Activated CD8-positive, alpha-beta T cell treated with anti-CD3 and anti-CD28 coated beads, Interleukin-2, amount 10 ng/mL, durations not matched to agents 7 days and 5 days (primary cell): Measurements from ENCODE around the gene USP53. TPM values are rescaled to one million over a fixed set of nuclear protein-coding genes. Genes with fewer than 3 reads are reported as not detected.
"Not testable (repeated sequence)": the region's sequence is repeated elsewhere in the genome, so short reads cannot be mapped to it uniquely, and the experiment has no call there.

Source experiments
- ATAC-seq: fragments of 150-1000 bp; cut with Tn5 transposase; one replicate; pipeline ENCODE4 v1.10.0; 2021; ENCODE audit warnings: moderate library complexity
- CTCF ChIA-PET: fragments of 350-600 bp; sonication (Branson Sonifier 250); formaldehyde crosslinking; loops from one replicate; lab custom pipeline; 2021; ENCODE audit warnings: antibody characterized with exemption; lab: Charles Lee
- POLR2A ChIA-PET: fragments of 350-600 bp; sonication (Branson Sonifier 250); formaldehyde crosslinking; loops from one replicate; lab custom pipeline; 2021; ENCODE audit warnings: antibody characterized with exemption; lab: Charles Lee
- DNase-seq: peaks from one replicate; pipeline ENCODE4 v3.0.0-alpha.2; 2020
- H3K27ac Mint-ChIP-seq: one replicate; pipeline ENCODE4 v1.8.0; 2021; ENCODE audit warnings: mild to moderate bottlenecking, mixed read lengths
- H3K27me3 Mint-ChIP-seq: one replicate; pipeline ENCODE4 v1.8.0; 2021; ENCODE audit warnings: low read depth, mixed read lengths
- H3K36me3 Mint-ChIP-seq: one replicate; pipeline ENCODE4 v1.8.0; 2021; ENCODE audit warnings: low read depth, mixed read lengths
- H3K4me1 Mint-ChIP-seq: one replicate; pipeline ENCODE4 v1.8.0; 2021; ENCODE audit warnings: low read depth, mixed read lengths
- H3K4me3 Mint-ChIP-seq: one replicate; pipeline ENCODE4 v1.8.0; 2021; ENCODE audit warnings: mild to moderate bottlenecking, mixed read lengths
- H3K9me3 Mint-ChIP-seq: one replicate; pipeline ENCODE4 v1.8.0; 2022; ENCODE audit warnings: mixed read lengths; ENCODE audit not compliant: insufficient read depth
- total RNA-seq, 2 experiments: library from RNA; stranded (reverse); gene quantifications; one replicate each; pipeline ENCODE4 v1.2.3, GENCODE V29; 2021

The USP53 gene
- total RNA-seq, 2 experiments from 2014 or later, result 10.0 to 10.1 TPM

DNA sequence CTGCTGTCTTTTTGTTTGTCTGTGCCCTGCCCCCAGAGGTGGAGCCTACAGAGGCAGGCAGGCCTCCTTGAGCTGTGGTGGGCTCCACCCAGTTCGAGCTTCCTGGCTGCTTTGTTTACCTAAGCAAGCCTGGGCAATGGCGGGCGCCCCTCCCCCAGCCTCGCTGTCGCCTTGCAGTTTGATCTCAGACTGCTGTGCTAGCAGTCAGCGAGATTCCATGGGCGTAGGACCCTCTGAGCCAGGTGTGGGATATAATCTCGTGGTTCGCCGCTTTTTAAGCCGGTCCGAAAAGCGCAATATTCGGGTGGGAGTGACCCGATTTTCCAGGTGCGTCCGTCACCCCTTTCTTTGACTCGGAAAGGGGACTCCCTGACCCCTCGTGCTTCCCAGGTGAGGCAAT is 67.0 kb downstream of the USP53 start:
- DNase-seq, POLR2A ChIA-PET, H3K27me3 Mint-ChIP-seq, CTCF ChIA-PET, H3K4me3 Mint-ChIP-seq, ATAC-seq, H3K27ac Mint-ChIP-seq, H3K9me3 Mint-ChIP-seq: not testable (repeated sequence)
- H3K36me3 Mint-ChIP-seq, result peaks cover 16% of the 10 kb centered on the region
- H3K4me1 Mint-ChIP-seq, result peaks cover 14% of the 10 kb centered on the region

DNA sequence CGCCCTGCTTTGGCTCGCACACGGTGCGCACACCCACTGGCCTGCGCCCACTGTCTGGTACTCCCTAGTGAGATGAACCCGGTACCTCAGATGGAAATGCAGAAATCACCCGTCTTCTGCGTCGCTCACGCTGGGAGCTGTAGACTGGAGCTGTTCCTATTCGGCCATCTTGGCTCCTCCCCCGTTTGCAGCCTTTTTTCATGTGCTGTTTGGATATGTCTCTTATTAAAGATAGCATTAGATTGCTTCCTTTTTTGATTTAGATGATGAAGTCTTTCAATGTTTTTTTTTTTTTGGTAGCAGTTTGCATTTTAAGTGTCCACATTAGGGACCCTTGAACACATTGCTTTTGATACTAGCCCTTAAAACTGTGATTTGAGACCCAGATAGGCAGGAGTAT is 67.4 kb downstream of the USP53 start:
- H3K27me3 Mint-ChIP-seq, H3K27ac Mint-ChIP-seq, POLR2A ChIA-PET, DNase-seq, H3K4me3 Mint-ChIP-seq, ATAC-seq, CTCF ChIA-PET, H3K9me3 Mint-ChIP-seq: not testable (repeated sequence)
- peaks cover 16% of the 10 kb centered on the region for H3K36me3 Mint-ChIP-seq
- H3K4me1 Mint-ChIP-seq, result peaks cover 18% of the 10 kb centered on the region

DNA sequence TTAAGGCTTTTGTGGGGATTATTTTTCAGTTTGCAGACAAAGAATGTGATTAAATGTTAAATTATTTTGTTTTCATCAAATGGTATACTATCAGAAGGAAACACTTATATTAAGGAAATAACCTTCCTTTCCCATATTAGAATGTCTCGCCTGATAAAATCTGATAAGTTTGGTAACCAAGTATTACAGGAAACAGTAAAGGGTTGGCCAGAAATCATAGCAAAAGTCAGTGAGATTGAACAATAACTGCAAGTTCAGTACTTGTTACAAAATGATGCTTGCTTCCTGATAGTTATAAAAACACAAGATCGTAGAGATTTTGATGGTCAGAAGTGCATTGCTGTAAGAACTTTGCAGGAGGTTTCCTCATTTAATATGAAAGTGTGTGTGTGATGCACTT is 68.9 kb downstream of the USP53 start:
- ChIA-PET CTCF (no interaction called here), POLR2A (no interaction called here)
- no peak for DNase-seq
- Mint-ChIP-seq H3K4me1 (peaks cover 24% of the 10 kb centered on the region), H3K27me3 (no peaks in the 10 kb centered on the region), H3K4me3 (no peak overlapping the region), H3K9me3 (no peaks in the 10 kb centered on the region), H3K36me3 (peaks cover 14% of the 10 kb centered on the region), H3K27ac (no peak overlapping the region)
- ATAC-seq, result no peak

DNA sequence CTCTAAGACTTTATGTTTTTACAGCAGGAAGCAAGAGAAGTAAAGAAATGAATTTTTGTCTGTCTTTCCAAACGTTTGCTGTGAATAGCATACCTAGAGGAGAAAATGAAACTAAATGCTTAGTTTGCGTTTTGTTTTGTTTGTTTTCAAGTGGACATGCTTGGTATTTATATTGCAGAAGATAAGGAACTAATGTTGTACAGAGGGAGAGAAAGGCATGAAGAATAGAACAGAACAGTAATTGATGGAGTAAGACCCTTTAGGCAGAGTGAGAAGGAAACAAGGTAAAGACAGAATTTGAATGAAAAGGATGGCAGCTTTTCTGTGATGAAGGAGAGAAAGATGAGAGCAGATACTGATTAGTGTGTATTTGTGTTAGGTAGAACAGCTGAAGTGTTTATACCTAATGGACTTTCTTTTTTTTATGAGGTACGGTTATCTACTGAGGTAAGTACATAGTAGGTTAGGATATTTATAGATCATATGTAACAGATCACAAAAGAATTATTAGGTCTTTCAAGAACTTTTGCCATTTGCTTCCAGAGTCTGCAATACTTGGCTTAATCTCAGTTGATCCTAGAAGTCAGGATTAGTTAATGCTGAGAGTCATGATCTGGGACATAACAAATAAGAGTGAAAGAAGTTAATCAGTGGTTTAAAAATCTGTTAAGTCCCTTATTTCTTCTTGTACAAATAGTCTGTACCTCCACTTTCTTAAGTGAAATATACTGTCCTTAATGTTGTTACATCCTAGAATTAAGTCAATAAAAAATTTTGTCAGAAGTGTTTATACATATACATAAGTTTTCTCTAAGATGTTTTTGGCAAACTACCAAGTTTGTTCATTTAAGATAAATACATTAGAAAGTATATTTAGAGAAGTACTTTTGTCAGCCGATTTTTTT is 72.6 kb downstream of the USP53 start:
- H3K4me1 Mint-ChIP-seq, result peaks cover 24% of the 10 kb centered on the region
- CTCF ChIA-PET, result interaction anchor here (0.9 to 1.0 kb wide), 2 partner anchors 243 to 245 kb away, joined by 4 read pairs; no protein-coding TSS in a partner anchor
- peak; percentile 80 for ATAC-seq
- H3K4me3 Mint-ChIP-seq, result peak overlapping the region; percentile 68
- peak overlapping the region; percentile 78 for H3K27ac Mint-ChIP-seq
- no peak for DNase-seq
- POLR2A ChIA-PET, result interaction anchor here (1.4 to 1.5 kb wide), 2 partner anchors 13 to 72 kb away, joined by 3 to 5 read pairs; partner anchors contain the start of gene USP53
- H3K36me3 Mint-ChIP-seq, result peaks cover 9% of the 10 kb centered on the region
- H3K27me3 Mint-ChIP-seq, result no peaks in the 10 kb centered on the region
- no peaks in the 10 kb centered on the region for H3K9me3 Mint-ChIP-seq

DNA sequence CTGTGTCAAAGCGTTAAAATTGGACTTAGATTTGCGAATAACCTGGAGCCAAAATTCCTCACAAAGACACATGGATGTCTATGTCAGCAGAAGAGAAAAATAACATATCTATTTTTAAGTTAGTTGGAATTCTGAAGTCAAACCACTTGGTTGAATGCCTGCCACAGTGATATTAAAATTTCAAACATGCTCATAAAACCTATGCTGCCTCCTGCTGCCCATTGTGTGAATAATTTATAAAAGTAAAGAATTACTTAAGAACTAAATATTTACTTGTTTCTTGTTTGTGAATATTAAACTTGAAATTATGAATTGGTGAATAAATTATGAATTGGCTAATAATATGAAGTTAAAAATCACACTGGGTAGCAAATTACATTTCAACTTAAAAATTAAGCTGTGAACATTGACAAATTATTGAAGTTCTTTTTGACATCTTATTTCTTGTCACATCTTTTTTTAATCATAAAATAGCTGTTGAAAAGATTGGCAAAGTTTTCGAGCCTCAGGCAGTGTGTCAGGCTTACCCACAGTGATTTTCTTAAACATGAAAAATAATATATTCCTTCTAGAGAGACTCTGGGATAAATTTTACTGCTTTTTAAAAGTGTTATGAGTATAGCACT is 74.0 kb downstream of the USP53 start:
- H3K4me3 Mint-ChIP-seq, result no peak overlapping the region
- ChIA-PET POLR2A (no interaction called here), CTCF (interaction anchor here (0.6 to 1.1 kb wide), 12 partner anchors 9 to 306 kb away, joined by 3 to 14 read pairs (median 4); no protein-coding TSS in a partner anchor)
- ATAC-seq, result no peak
- no peak overlapping the region for H3K27ac Mint-ChIP-seq
- H3K36me3 Mint-ChIP-seq, result no peaks in the 10 kb centered on the region
- H3K9me3 Mint-ChIP-seq, result no peaks in the 10 kb centered on the region
- DNase-seq, result peak; percentile 49
- peaks cover 18% of the 10 kb centered on the region for H3K4me1 Mint-ChIP-seq
- no peaks in the 10 kb centered on the region for H3K27me3 Mint-ChIP-seq

GRCh38 chr4:119289313-119289712 is 76.8 kb downstream of the USP53 start:
- POLR2A ChIA-PET, result interaction anchor here (1.9 kb wide), 1 partner anchor 11 kb away, joined by 8 read pairs; a partner anchor contains a TSS
- ATAC-seq (no peak), DNase-seq (no peak)
- H3K9me3 Mint-ChIP-seq, result no peaks in the 10 kb centered on the region
- peaks cover 6% of the 10 kb centered on the region for H3K36me3 Mint-ChIP-seq
- H3K4me3 Mint-ChIP-seq, result no peak overlapping the region
- H3K4me1 Mint-ChIP-seq, result peaks cover 10% of the 10 kb centered on the region
- no peak overlapping the region for H3K27ac Mint-ChIP-seq
- H3K27me3 Mint-ChIP-seq, result no peaks in the 10 kb centered on the region
- CTCF ChIA-PET, result interaction anchor here (1.2 to 4.6 kb wide), 4 partner anchors 10 to 309 kb away, joined by 4 to 36 read pairs (median 6); partner anchors contain the start of gene USP53

- CTCF ChIA-PET, result interaction anchor here (1.1 to 4.6 kb wide), 4 partner anchors 78 to 310 kb away, joined by 3 to 36 read pairs (median 4); partner anchors contain the start of gene USP53
- Mint-ChIP-seq H3K9me3 (no peaks in the 10 kb centered on the region), H3K4me1 (peaks cover 2% of the 10 kb centered on the region), H3K36me3 (peaks cover 7% of the 10 kb centered on the region), H3K27me3 (no peaks in the 10 kb centered on the region), H3K27ac (no peak overlapping the region), H3K4me3 (no peak overlapping the region)
- no peak for DNase-seq
- ATAC-seq, result no peak
- POLR2A ChIA-PET, result interaction anchor here (1.9 kb wide), 1 partner anchor 10 kb away, joined by 8 read pairs; a partner anchor contains a TSS
Measured at GRCh38 chr4:119290598-119290997, 78.1 kb downstream of the USP53 start.

DNA sequence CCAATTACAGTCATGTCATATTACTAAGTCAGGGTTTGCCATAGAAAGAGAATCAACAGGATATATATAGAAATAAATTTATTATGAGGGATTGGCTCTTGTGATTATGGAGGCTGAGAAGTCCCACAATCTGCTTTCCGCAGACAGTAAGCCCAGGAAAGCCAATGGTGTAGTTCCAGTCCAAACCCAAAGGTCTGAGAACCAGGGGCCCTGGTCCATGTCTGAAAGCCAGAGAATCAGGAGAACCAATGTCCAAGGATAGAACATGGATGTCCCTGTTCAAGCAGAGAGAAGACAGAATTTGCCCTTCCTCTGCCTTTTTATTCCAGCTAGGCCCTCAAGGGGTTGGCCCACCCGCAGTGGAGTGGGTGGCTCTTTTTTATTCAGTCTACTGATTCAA is 83.8 kb downstream of the USP53 start:
- H3K27me3 Mint-ChIP-seq, result no peaks in the 10 kb centered on the region
- H3K27ac Mint-ChIP-seq, result no peak overlapping the region
- POLR2A ChIA-PET, result no interaction called here
- CTCF ChIA-PET, result interaction anchor here (4.0 kb wide), 1 partner anchor 10 kb away, joined by 14 read pairs; no protein-coding TSS in a partner anchor
- H3K4me3 Mint-ChIP-seq, result no peak overlapping the region
- peaks cover 26% of the 10 kb centered on the region for H3K4me1 Mint-ChIP-seq
- DNase-seq (no peak), ATAC-seq (no peak)
- H3K9me3 Mint-ChIP-seq, result no peaks in the 10 kb centered on the region
- peaks cover 52% of the 10 kb centered on the region for H3K36me3 Mint-ChIP-seq

DNA sequence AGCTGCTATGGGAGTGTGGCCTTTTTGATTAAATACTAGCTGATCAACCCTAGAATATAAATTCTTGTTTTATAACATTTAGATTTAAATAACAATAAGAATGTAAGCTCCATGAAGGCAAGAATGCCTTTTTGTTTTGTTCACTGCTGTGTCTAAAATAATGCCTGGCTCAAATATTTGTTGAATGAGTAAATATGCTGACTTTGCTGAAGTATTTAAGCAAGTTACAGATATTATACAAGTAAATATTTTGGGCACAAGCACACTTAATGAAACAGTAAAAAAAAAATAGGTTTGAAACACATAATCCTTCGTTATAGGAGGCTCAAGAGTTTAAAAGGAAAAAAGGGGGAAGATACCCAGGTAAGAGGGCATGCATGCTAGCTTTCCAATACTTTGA is 85.3 kb downstream of the USP53 start:
- ChIA-PET POLR2A (interaction anchor here (0.9 to 1.6 kb wide), 2 partner anchors 13 to 157 kb away, joined by 3 to 6 read pairs; no protein-coding TSS in a partner anchor), CTCF (interaction anchor here (0.7 to 4.0 kb wide), 5 partner anchors 11 to 331 kb away, joined by 3 to 14 read pairs (median 3); partner anchors contain the start of gene PDE5A)
- Mint-ChIP-seq H3K4me3 (peak overlapping the region; percentile 99), H3K27me3 (no peaks in the 10 kb centered on the region), H3K4me1 (peaks cover 33% of the 10 kb centered on the region), H3K27ac (no peak overlapping the region), H3K9me3 (no peaks in the 10 kb centered on the region), H3K36me3 (peaks cover 47% of the 10 kb centered on the region)
- ATAC-seq (no peak), DNase-seq (no peak)

DNA sequence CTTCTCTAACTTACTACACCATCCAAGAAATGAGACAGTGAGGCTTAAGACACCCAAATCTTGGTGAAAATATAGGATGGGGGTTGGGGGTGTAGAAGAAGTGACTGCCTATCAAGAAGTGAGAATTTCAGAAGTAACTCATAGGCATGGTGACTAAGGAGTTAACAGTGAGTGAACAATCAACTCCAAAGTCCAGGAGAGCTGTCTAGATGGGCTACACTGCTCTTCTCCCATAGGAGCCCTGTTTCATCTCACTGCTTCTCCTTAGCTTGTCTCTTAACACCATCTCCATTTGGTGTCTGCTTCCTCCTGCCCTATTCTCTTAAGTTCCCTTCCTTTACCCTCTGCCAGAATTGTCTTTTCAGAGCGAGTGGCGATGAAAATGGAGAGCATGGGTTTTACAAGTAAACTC is 86.8 kb downstream of the USP53 start:
- no peaks in the 10 kb centered on the region for H3K27me3 Mint-ChIP-seq
- no peaks in the 10 kb centered on the region for H3K9me3 Mint-ChIP-seq
- H3K27ac Mint-ChIP-seq, result peak overlapping the region; percentile 99
- ATAC-seq, result no peak
- H3K36me3 Mint-ChIP-seq, result peaks cover 46% of the 10 kb centered on the region
- CTCF ChIA-PET, result interaction anchor here (1.1 to 4.0 kb wide), 10 partner anchors 10 to 328 kb away, joined by 3 to 29 read pairs (median 7); partner anchors contain the start of gene USP53
- POLR2A ChIA-PET, result interaction anchor here (1.8 to 3.0 kb wide), 6 partner anchors 7 to 155 kb away, joined by 5 to 29 read pairs (median 7); partner anchors contain the start of gene USP53
- H3K4me1 Mint-ChIP-seq, result peaks cover 33% of the 10 kb centered on the region
- no peak for DNase-seq
- H3K4me3 Mint-ChIP-seq, result peak overlapping the region; percentile 99

DNA sequence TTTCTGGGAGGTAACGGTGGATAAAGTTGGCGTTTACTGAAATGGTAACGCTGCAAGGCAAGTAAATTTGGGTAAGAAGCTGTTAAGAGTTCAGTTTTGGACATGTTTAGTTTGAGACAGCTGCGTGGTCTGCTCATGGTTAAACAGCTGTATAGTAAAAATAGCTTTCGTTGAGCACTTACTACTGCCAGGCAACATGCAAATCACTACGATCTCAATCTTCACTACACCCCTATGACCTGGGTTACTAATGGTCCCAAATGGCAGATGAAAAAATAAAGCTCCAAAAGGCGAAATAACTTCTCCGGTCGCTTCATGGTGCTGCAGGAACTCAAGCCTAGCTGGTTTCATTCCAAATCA is 87.2 kb downstream of the USP53 start:
- H3K4me1 Mint-ChIP-seq, result peaks cover 33% of the 10 kb centered on the region
- H3K27ac Mint-ChIP-seq, result peak overlapping the region; percentile 99
- H3K4me3 Mint-ChIP-seq, result peak overlapping the region; percentile 99
- peak; percentile 2 for ATAC-seq
- no peaks in the 10 kb centered on the region for H3K27me3 Mint-ChIP-seq
- H3K36me3 Mint-ChIP-seq, result peaks cover 46% of the 10 kb centered on the region
- DNase-seq, result no peak
- no peaks in the 10 kb centered on the region for H3K9me3 Mint-ChIP-seq
- ChIA-PET CTCF (interaction anchor here (0.8 to 4.0 kb wide), 14 partner anchors 10 to 329 kb away, joined by 3 to 29 read pairs (median 6); partner anchors contain the start of genes PDE5A and USP53), POLR2A (interaction anchor here (1.0 to 3.0 kb wide), 7 partner anchors 8 to 570 kb away, joined by 4 to 29 read pairs (median 6); partner anchors contain the start of gene USP53)
